Gastrocnemius medialis (tissue), 4 donors: ENCODE results near the gene FSIP1. TPM values are rescaled to one million over a fixed set of nuclear protein-coding genes. Genes with fewer than 3 reads are reported as not detected.

ENCODE experiments used
- ATAC-seq, 2 donors: fragments of 150-250 bp; one replicate each; pipeline ENCODE4 v1.9.1; 2016
- DNase-seq, 2 donors: peaks; one replicate each; pipeline ENCODE4 v3.0.0-alpha.2; 2019
- H3K27ac ChIP-seq, 4 donors: fragments of 200-600 bp; sonication (generic); 1 replicate in 1 of 4; 2 replicates in 3 of 4; pipeline ENCODE4 v1.5.1; 2016 to 2018; ENCODE audit warnings: mild to moderate bottlenecking in 2 of 4, moderate library complexity in 1 of 4
- H3K27me3 ChIP-seq, 3 donors: fragments of 200-600 bp; sonication (generic) in 2 of 3; 1 replicate in 1 of 3; 2 replicates in 2 of 3; pipeline versions ENCODE4 v1.5.1 to v1.6.0; 2016 to 2019; ENCODE audit warnings: mild to moderate bottlenecking in 1 of 3, moderate library complexity in 1 of 3
- H3K36me3 ChIP-seq, 2 donors: fragments of 200-600 bp; sonication (generic) in 1 of 2; one replicate each; pipeline ENCODE4 v1.5.1; 2017 to 2018
- H3K4me1 ChIP-seq, 2 donors: fragments of 200-600 bp; sonication (generic) in 1 of 2; one replicate each; pipeline ENCODE4 v1.5.1; 2016 to 2017; ENCODE audit warnings: mild to moderate bottlenecking in 2 of 2
- H3K4me3 ChIP-seq, 4 donors: fragments of 200-600 bp; sonication (generic) in 3 of 4; 1 replicate in 1 of 4; 2 replicates in 3 of 4; pipeline ENCODE4 v1.5.1; 2016 to 2019; ENCODE audit warnings: mild to moderate bottlenecking in 2 of 4
- H3K9me3 ChIP-seq, 3 donors: fragments of 200-600 bp; sonication (generic) in 2 of 3; 1 replicate in 1 of 3; 2 replicates in 2 of 3; pipeline ENCODE4 v1.5.1; 2016 to 2019
- POLR2A ChIP-seq, 2 donors: fragments of 450-650 bp; IDR thresholded peaks; one replicate each; pipeline ENCODE4 v1.6.1; 2017; ENCODE audit warnings: antibody characterized with exemption in 2 of 2, mild to moderate bottlenecking in 2 of 2, moderate library complexity in 2 of 2
- in situ Hi-C, 4 donors: fragments of 200-750 bp; cut with MboI; loops; one replicate each; pipeline versions ENCODE4 v1.15.0 to v1.8.0; 2017; ENCODE audit warnings: low sequenced_read_pairs in 4 of 4
- intact Hi-C: fragments of 100-400 bp; cut with DNase I; formaldehyde crosslinking; loops from one replicate; pipeline ENCODE4 v1.15.1; 2023; ENCODE audit warnings: low total_unique reads
- total RNA-seq, 4 donors: library from RNA; depleted of rRNA; stranded (reverse); fragments of >200 nt; gene quantifications; one replicate each; pipeline versions ENCODE4 v1.1.0 to v1.2.3, GENCODE V29; 2016
- TF ChIP-seq, protein P1 (sequence below), 5 experiments: fragments of 450-650 bp in 3 of 5; fragments of 200-600 bp in 2 of 5; sonication (generic) in 2 of 5; IDR thresholded peaks in 4 of 5; conservative IDR thresholded peaks in 1 of 5; 1 replicate in 4 of 5; 2 replicates in 1 of 5; pipeline ENCODE4 v1.5.1; 2016 to 2019; ENCODE audit warnings: antibody characterized with exemption in 5 of 5, mild to moderate bottlenecking in 3 of 5, moderate library complexity in 3 of 5

The FSIP1 gene
- total RNA-seq, 4 donors from 2014 or later = 0.11 to 23.9 (median 1.0) TPM; not detected in 1

GRCh38 chr15:39580117-39580484 is 202.5 kb downstream of the FSIP1 start:
- Histone ChIP-seq H3K36me3 (peaks cover 0 to under 1% of the 10 kb centered on the region in 2 donors), H3K27me3 (peaks cover 0 to 6% (median 4%) of the 10 kb centered on the region in 3 donors), H3K9me3 (no peaks in the 10 kb centered on the region), H3K4me1 (peaks cover 7 to 12% of the 10 kb centered on the region in 2 donors), H3K27ac (peak overlapping the region; percentile 66 to 75 (median 68)), H3K4me3 (peak overlapping the region; percentile 55 to 63 (median 58))
- peak; percentile 84 to 87 for ATAC-seq
- intact Hi-C loops = loop anchor here (1.0 to 10.0 kb wide), 3 partner anchors 175 to 873 kb away; no protein-coding TSS in a partner anchor
- TF ChIP-seq, protein P1, sequence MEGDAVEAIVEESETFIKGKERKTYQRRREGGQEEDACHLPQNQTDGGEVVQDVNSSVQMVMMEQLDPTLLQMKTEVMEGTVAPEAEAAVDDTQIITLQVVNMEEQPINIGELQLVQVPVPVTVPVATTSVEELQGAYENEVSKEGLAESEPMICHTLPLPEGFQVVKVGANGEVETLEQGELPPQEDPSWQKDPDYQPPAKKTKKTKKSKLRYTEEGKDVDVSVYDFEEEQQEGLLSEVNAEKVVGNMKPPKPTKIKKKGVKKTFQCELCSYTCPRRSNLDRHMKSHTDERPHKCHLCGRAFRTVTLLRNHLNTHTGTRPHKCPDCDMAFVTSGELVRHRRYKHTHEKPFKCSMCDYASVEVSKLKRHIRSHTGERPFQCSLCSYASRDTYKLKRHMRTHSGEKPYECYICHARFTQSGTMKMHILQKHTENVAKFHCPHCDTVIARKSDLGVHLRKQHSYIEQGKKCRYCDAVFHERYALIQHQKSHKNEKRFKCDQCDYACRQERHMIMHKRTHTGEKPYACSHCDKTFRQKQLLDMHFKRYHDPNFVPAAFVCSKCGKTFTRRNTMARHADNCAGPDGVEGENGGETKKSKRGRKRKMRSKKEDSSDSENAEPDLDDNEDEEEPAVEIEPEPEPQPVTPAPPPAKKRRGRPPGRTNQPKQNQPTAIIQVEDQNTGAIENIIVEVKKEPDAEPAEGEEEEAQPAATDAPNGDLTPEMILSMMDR (IDR thresholded peaks at IDR 0.05 in 4 of 5, conservative IDR thresholded peaks at IDR 0.05 in 1 of 5) = peak; percentile 83 to 90 (median 86)
- no peak for TF ChIP-seq POLR2A (IDR thresholded peaks at IDR 0.05)
- in situ Hi-C loops = loop anchor here in 2 of 4 donors (10.0 to 25.0 kb wide), 3 partner anchors 418 to 768 kb away; no protein-coding TSS in a partner anchor
- peak; percentile 56 to 82 for DNase-seq

- H3K4me1 ChIP-seq = peaks cover 7 to 12% of the 10 kb centered on the region in 2 donors
- in situ Hi-C loops = loop anchor here (10.0 to 25.0 kb wide), 4 partner anchors 415 to 767 kb away; no protein-coding TSS in a partner anchor
- H3K9me3 ChIP-seq = no peaks in the 10 kb centered on the region
Observed at GRCh38 chr15:39579487-39580116, 203.0 kb downstream of the FSIP1 start.

DNA sequence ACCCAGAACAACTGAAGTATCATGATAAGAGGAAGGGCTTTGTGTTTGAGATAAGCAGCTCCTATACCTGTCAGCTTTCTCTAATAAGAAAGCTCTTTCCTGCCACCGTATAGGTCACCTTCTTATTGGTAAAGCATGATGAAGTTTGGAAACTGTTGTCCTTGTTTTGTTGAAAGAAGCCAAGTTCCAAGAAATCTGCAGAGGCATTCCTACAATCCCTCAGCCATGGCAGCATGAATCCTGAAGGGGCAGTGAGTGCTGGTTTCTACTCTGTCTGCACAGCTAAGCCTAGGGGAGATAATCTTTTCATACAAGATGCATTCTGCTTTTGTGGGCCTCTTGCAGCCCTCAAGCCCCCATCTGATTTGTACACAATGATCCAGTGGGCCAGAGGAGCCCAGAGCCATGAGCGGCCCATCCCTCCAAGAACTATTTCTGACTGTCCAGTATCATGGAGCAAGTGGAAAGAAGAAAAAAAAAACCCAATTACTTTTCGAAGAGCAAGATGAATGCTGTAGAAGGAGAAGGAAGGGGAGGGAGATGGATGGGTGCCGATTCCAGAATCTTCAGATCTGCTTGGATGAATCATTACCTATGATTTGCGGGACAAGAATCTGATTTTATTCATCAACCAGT is 203.7 kb downstream of the FSIP1 start:
- TF ChIP-seq POLR2A (IDR thresholded peaks at IDR 0.05) = no peak
- TF ChIP-seq, protein P1 (IDR thresholded peaks at IDR 0.05 in 4 of 5, conservative IDR thresholded peaks at IDR 0.05 in 1 of 5) = no peak
- ATAC-seq = no peak
- Histone ChIP-seq H3K27me3 (peaks cover 0 to 6% (median 4%) of the 10 kb centered on the region in 3 donors), H3K4me3 (peak overlapping the region in 1 of 4 donors; percentile 58), H3K4me1 (peaks cover 7 to 12% of the 10 kb centered on the region in 2 donors), H3K9me3 (no peaks in the 10 kb centered on the region), H3K36me3 (no peaks in the 10 kb centered on the region), H3K27ac (peak overlapping the region in 2 of 4 donors; percentile 68 to 75)
- intact Hi-C loops = loop anchor here (2.0 kb wide), 1 partner anchor 408 kb away; no protein-coding TSS in a partner anchor
- in situ Hi-C loops = loop anchor here (10.0 to 25.0 kb wide), 4 partner anchors 414 to 767 kb away; no protein-coding TSS in a partner anchor
- DNase-seq = no peak

More at GRCh38 chr15:39579487-39580116, 203.0 kb downstream of the FSIP1 start:
- DNase-seq (peak; percentile 16 to 62), ATAC-seq (peak; percentile 49 to 85)
- Histone ChIP-seq H3K27me3 (peaks cover 0 to 6% (median 4%) of the 10 kb centered on the region in 3 donors), H3K36me3 (no peaks in the 10 kb centered on the region), H3K4me3 (peak overlapping the region; percentile 55 to 63 (median 58)), H3K27ac (peak overlapping the region in 3 of 4 donors; percentile 10 to 75 (median 68))
- intact Hi-C loops = loop anchor here (1.0 to 10.0 kb wide), 4 partner anchors 175 to 872 kb away; no protein-coding TSS in a partner anchor
- no peak for TF ChIP-seq POLR2A (IDR thresholded peaks at IDR 0.05)
- TF ChIP-seq, protein P1 (IDR thresholded peaks at IDR 0.05 in 4 of 5, conservative IDR thresholded peaks at IDR 0.05 in 1 of 5) = no peak

DNA sequence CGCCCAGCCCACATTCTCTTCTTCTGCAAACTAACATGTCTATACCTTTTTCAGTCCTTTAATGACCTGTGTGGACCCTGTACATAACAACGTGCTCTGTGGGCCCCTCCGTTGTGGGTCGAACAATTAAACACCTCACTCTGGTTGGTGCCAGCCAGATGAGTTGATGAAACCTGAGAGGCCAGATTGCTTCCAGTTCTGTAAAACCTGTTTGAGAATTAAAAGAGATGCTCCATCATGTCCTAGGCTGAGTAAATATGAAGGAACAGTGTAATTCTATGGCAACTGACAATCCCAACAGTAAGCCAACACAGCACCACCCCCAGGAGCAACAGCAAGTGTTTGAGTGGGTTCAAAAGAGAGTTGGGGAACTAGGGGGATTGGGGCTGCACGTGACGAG is 207.5 kb downstream of the FSIP1 start:
- Histone ChIP-seq H3K4me1 (peaks cover 5 to 7% of the 10 kb centered on the region in 2 donors), H3K27me3 (peaks cover 0 to 6% (median 0%) of the 10 kb centered on the region in 3 donors), H3K36me3 (no peaks in the 10 kb centered on the region), H3K9me3 (no peaks in the 10 kb centered on the region), H3K27ac (no peak overlapping the region), H3K4me3 (no peak overlapping the region)
- ATAC-seq = no peak
- in situ Hi-C loops (loop anchor here (10.0 to 25.0 kb wide), 4 partner anchors 410 to 763 kb away; no protein-coding TSS in a partner anchor), intact Hi-C loops (no loop called here)
- no peak for TF ChIP-seq POLR2A (IDR thresholded peaks at IDR 0.05)
- TF ChIP-seq, protein P1 (IDR thresholded peaks at IDR 0.05 in 4 of 5, conservative IDR thresholded peaks at IDR 0.05 in 1 of 5) = no peak
- no peak for DNase-seq
